ENCODE results near the gene METTL16. TPM values are rescaled to one million over a fixed set of nuclear protein-coding genes. Genes with fewer than 3 reads are reported as not detected.
"Not testable (repeated sequence)": the region's sequence is repeated elsewhere in the genome, so short reads cannot be mapped to it uniquely, and the experiment has no call there.

The METTL16 gene
- total RNA-seq, 1 experiment from 2014 or later = 54.1 TPM

- no peaks in the 10 kb centered on the region for H3K27me3 Mint-ChIP-seq (ENCODE audit: low read depth)
- peaks cover 6% of the 10 kb centered on the region; the same call in 1 of the 2 replicates for H3K4me1 Mint-ChIP-seq
- peaks cover 12% of the 10 kb centered on the region for H3K9me3 Mint-ChIP-seq
- no peak for ATAC-seq
- ChIA-PET CTCF (no interaction called here), POLR2A (no interaction called here)
- H3K4me3 Mint-ChIP-seq = no peak overlapping the region
- peaks cover 27% of the 10 kb centered on the region for H3K36me3 Mint-ChIP-seq
- no peak for DNase-seq (ENCODE audit: low spot score)
- TF ChIP-seq PRRX2 (CRISPR knock-in tag; IDR thresholded peaks at IDR 0.05) (no peak), GTF2I (CRISPR knock-in tag; conservative IDR thresholded peaks at IDR 0.05) (no peak), SMAD4 (CRISPR knock-in tag; IDR thresholded peaks at IDR 0.05) (no peak), ZNF423 (CRISPR knock-in tag; IDR thresholded peaks at IDR 0.05) (no peak), ZNF416 (CRISPR knock-in tag; IDR thresholded peaks at IDR 0.05) (no peak), NR2C2 (CRISPR knock-in tag; IDR thresholded peaks at IDR 0.05) (no peak), TEAD4 (CRISPR knock-in tag; IDR thresholded peaks at IDR 0.05) (no peak), ZNF396 (CRISPR knock-in tag; IDR thresholded peaks at IDR 0.05; ENCODE audit: borderline replicate concordance) (no peak), RELA (CRISPR knock-in tag; IDR thresholded peaks at IDR 0.05; ENCODE audit: borderline replicate concordance) (no peak), CREB1 (CRISPR knock-in tag; IDR thresholded peaks at IDR 0.05) (no peak), ZNF281 (CRISPR knock-in tag; IDR thresholded peaks at IDR 0.05) (no peak)
- TF ChIP-seq, protein P1, sequence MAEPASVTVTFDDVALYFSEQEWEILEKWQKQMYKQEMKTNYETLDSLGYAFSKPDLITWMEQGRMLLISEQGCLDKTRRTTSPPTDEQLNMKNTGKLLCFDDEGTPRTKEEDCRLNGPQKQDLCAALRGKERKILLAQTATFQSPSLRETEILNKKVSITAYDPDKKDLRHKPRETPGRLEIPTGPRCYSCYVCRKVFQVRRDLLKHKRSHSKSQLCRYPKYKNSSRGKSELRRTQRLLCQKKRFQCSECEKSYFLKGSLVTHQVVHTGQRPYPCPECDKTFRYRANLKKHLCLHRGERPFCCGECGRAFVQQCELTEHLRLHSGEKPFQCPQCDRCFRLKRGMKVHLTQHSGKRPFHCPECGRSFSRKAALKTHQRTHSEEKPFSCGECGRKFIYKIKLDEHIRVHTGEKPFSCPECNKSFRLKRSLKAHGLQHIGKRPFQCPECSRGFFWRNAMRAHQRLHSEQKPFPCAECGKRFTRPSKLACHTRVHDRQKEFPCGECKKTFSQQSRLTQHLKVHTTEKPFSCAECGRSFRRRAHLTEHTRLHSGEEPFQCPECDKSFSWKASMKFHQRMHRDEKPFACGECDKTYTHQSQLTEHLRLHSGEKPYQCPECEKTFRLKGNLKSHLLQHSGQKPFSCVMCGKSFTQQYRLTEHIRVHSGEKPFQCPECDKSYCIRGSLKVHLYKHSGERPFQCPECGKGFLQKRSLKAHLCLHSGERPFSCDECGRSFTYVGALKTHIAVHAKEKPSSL (CRISPR knock-in tag; conservative IDR thresholded peaks at IDR 0.05) = no peak
- TF ChIP-seq, protein P2, sequence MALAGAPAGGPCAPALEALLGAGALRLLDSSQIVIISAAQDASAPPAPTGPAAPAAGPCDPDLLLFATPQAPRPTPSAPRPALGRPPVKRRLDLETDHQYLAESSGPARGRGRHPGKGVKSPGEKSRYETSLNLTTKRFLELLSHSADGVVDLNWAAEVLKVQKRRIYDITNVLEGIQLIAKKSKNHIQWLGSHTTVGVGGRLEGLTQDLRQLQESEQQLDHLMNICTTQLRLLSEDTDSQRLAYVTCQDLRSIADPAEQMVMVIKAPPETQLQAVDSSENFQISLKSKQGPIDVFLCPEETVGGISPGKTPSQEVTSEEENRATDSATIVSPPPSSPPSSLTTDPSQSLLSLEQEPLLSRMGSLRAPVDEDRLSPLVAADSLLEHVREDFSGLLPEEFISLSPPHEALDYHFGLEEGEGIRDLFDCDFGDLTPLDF (CRISPR knock-in tag; IDR thresholded peaks at IDR 0.05) = no peak
- H3K27ac Mint-ChIP-seq = no peak overlapping the region
These were observed 62.2 kb downstream of the METTL16 start for GRCh38 chr17:2449486-2449885.

GRCh38 chr17:2447479-2447878, 64.2 kb downstream of the METTL16 start:
- H3K4me3 Mint-ChIP-seq; CTCF ChIA-PET; POLR2A ChIA-PET; DNase-seq (ENCODE audit: low spot score); H3K27me3 Mint-ChIP-seq (ENCODE audit: low read depth); ATAC-seq; H3K4me1 Mint-ChIP-seq; H3K27ac Mint-ChIP-seq: not testable (repeated sequence)
- H3K36me3 Mint-ChIP-seq = peaks cover 24% of the 10 kb centered on the region
- H3K9me3 Mint-ChIP-seq = peaks cover 12% of the 10 kb centered on the region

DNA sequence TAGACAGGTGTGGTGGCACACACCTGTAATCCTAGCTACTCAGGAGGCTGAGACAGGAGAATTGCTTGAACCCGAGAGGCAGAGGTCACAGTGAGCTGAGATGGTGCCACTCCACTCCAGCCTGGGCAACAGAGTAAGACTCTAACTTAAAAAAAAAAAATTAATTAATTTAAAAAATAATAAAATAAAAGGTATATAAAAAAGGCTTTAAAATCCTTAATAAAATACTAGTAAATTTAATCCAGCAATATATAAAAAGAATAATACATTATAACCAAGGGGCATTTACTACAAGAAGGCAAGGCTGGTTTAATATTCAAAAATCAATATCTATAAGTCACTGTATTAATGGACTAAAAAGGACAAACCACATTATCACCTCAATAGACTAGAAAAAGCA, 66.0 kb downstream of the METTL16 start:
- Mint-ChIP-seq H3K27me3 (ENCODE audit: low read depth) (no peaks in the 10 kb centered on the region), H3K4me1 (peaks cover 6% of the 10 kb centered on the region; the same call in 1 of the 2 replicates), H3K36me3 (peaks cover 32% of the 10 kb centered on the region), H3K27ac (no peak overlapping the region), H3K4me3 (no peak overlapping the region), H3K9me3 (peaks cover 18% of the 10 kb centered on the region)
- TF ChIP-seq GTF2I (CRISPR knock-in tag; conservative IDR thresholded peaks at IDR 0.05) = no peak
- TF ChIP-seq HMGA2 (CRISPR knock-in tag; IDR thresholded peaks at IDR 0.05) = peak; percentile 98
- ChIA-PET POLR2A (no interaction called here), CTCF (no interaction called here)
- ATAC-seq (no peak), DNase-seq (ENCODE audit: low spot score) (no peak)

DNA sequence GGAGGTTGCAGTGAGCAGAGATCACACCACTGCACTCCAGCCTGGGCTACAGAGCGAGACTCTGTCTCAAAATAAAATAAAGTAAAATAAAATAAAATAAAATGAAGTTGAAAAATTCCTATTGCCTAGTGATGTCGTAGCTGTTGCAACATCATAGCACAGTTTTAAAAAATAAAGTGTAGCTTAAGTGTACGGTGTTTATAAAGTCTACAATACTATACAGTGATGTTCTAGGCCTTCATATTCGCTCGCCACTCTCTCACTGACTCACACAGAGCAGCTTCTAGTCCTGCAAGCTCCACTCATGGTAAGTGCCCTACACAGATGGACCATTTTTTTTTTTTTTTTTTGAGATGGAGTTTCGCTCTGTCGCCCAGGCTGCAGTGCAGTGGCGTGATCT, 67.3 kb downstream of the METTL16 start:
- ATAC-seq (no peak), DNase-seq (ENCODE audit: low spot score) (no peak)
- POLR2A ChIA-PET = interaction anchor here (0.7 kb wide), 1 partner anchor 11 kb away, joined by 4 read pairs; no protein-coding TSS in a partner anchor
- H3K9me3 Mint-ChIP-seq = peaks cover 16% of the 10 kb centered on the region
- peaks cover 29% of the 10 kb centered on the region for H3K36me3 Mint-ChIP-seq
- CTCF ChIA-PET = interaction anchor here (0.7 kb wide), 1 partner anchor 28 kb away, joined by 3 read pairs; no protein-coding TSS in a partner anchor
- H3K4me3 Mint-ChIP-seq = no peak overlapping the region
- no peaks in the 10 kb centered on the region for H3K27me3 Mint-ChIP-seq (ENCODE audit: low read depth)
- H3K27ac Mint-ChIP-seq = no peak overlapping the region
- H3K4me1 Mint-ChIP-seq = no peaks in the 10 kb centered on the region
- TF ChIP-seq SMAD3 (CRISPR knock-in tag; IDR thresholded peaks at IDR 0.05; ENCODE audit: borderline replicate concordance) (no peak), ZMAT4 (CRISPR knock-in tag; IDR thresholded peaks at IDR 0.05) (no peak), FOXP1 (CRISPR knock-in tag; IDR thresholded peaks at IDR 0.05; ENCODE audit: borderline replicate concordance) (no peak), FOXP4 (CRISPR knock-in tag; IDR thresholded peaks at IDR 0.05) (no peak), IRF2 (CRISPR knock-in tag; IDR thresholded peaks at IDR 0.05; ENCODE audit: borderline replicate concordance, low read depth) (no peak)
- TF ChIP-seq, protein P3, sequence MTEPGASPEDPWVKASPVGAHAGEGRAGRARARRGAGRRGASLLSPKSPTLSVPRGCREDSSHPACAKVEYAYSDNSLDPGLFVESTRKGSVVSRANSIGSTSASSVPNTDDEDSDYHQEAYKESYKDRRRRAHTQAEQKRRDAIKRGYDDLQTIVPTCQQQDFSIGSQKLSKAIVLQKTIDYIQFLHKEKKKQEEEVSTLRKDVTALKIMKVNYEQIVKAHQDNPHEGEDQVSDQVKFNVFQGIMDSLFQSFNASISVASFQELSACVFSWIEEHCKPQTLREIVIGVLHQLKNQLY (CRISPR knock-in tag; IDR thresholded peaks at IDR 0.05) = no peak
